Stimulated activated CD4-positive, alpha-beta T cell treated with anti-CD3 and anti-CD28 coated beads, Interleukin-1b, Interleukin-23, amount 100 ng/mL, for 1 hour (primary cell): ENCODE measurements around the gene AAMP.
A peak's percentile ranks its signal among the peaks of the same experiment; 100 is the strongest.

Experiments
- DNase-seq, 2 donors: peaks; one replicate each; pipeline ENCODE4 v3.0.0-alpha.2; 2020; ENCODE audit warnings: low read depth in 2 of 2

The AAMP gene

GRCh38 chr2:218223046-218223445 lies 46.9 kb downstream of the AAMP start:
- DNase-seq: no peak

GRCh38 chr2:218221000-218221399 lies 48.9 kb downstream of the AAMP start:
- no peak for DNase-seq

GRCh38 chr2:218219934-218220333 lies 50.0 kb downstream of the AAMP start:
- no peak for DNase-seq

GRCh38 chr2:218218268-218219185 lies 51.4 kb downstream of the AAMP start:
- no peak for DNase-seq

- peak; percentile 32 to 52 for DNase-seq
Measured at GRCh38 chr2:218217360-218218267, 52.3 kb downstream of the AAMP start.

GRCh38 chr2:218216674-218217359 lies 53.1 kb downstream of the AAMP start, which contains the start of gene ARPC2:
Gene ARPC2, plus strand, starts transcription at chr2:218217189. Its CDS starts 282 bp downstream, at chr2:218217471.
- peak; percentile 80 to 85 for DNase-seq

GRCh38 chr2:218216336-218216673 lies 53.6 kb downstream of the AAMP start:
- no peak for DNase-seq
